NAMALWA (cell line): Measurements from ENCODE around the gene WDR7.

Experiments used
- DNase-seq: peaks from one replicate; pipeline ENCODE4 v3.0.0-alpha.2; 2015; ENCODE audit warnings: low spot score

The WDR7 gene

GRCh38 chr18:57043241-57043640 is 392.1 kb downstream of the WDR7 start:
- no peak for DNase-seq

- no peak for DNase-seq
Observed at GRCh38 chr18:57048351-57048750, 397.2 kb downstream of the WDR7 start.

GRCh38 chr18:57048859-57049258 is 397.7 kb downstream of the WDR7 start:
- DNase-seq = no peak

- no peak for DNase-seq
Observed at GRCh38 chr18:57050310-57050949, 399.3 kb downstream of the WDR7 start.

GRCh38 chr18:57051021-57051656 is 400.0 kb downstream of the WDR7 start:
- DNase-seq = no peak

GRCh38 chr18:57051657-57052044 is 400.5 kb downstream of the WDR7 start:
- peak; percentile 4 for DNase-seq

GRCh38 chr18:57052173-57052572 is 401.0 kb downstream of the WDR7 start:
- DNase-seq = no peak

GRCh38 chr18:57052759-57053158 is 401.6 kb downstream of the WDR7 start:
- no peak for DNase-seq

GRCh38 chr18:57054891-57055290 is 403.7 kb downstream of the WDR7 start:
- no peak for DNase-seq

- no peak for DNase-seq
Observed at GRCh38 chr18:57057890-57058289, 406.7 kb downstream of the WDR7 start.

- no peak for DNase-seq
Observed at GRCh38 chr18:57058734-57059133, 407.6 kb downstream of the WDR7 start.

GRCh38 chr18:57059366-57059765 is 408.2 kb downstream of the WDR7 start:
- DNase-seq = no peak

GRCh38 chr18:57060814-57061213 is 409.7 kb downstream of the WDR7 start:
- no peak for DNase-seq

GRCh38 chr18:57062178-57062577 is 411.0 kb downstream of the WDR7 start:
- DNase-seq = no peak

GRCh38 chr18:57062844-57063243 is 411.7 kb downstream of the WDR7 start:
- no peak for DNase-seq

GRCh38 chr18:57063601-57064103 is 412.5 kb downstream of the WDR7 start:
- no peak for DNase-seq

- no peak for DNase-seq
Observed at GRCh38 chr18:57073501-57074187, 422.5 kb downstream of the WDR7 start.

GRCh38 chr18:57075716-57076400 is 424.7 kb downstream of the WDR7 start:
- no peak for DNase-seq

- DNase-seq = no peak
Observed at GRCh38 chr18:57077005-57077765, 426.0 kb downstream of the WDR7 start.

- peak; percentile 57 for DNase-seq
Observed at GRCh38 chr18:57077786-57078552, 426.8 kb downstream of the WDR7 start.

GRCh38 chr18:57078614-57079013 is 427.5 kb downstream of the WDR7 start:
- DNase-seq = no peak
